D721Med (cell line): ENCODE measurements around the gene SAFB.

Experiments used
- DNase-seq: peaks from one replicate; pipeline ENCODE4 v3.0.0; 2011; ENCODE audit warnings: low spot score; ENCODE audit not compliant: insufficient read length
- FAIRE-seq: peaks from 2 replicates; lab custom pipeline; 2011; peaks lifted over from hg19 to GRCh38; lab: Jason Lieb, UNC
- CTCF ChIP-seq: IDR thresholded peaks from 2 replicates; pipeline ENCODE4 v1.5.1; 2012; ENCODE audit warnings: mild to moderate bottlenecking, control low read depth; ENCODE audit not compliant: insufficient read depth; ENCODE audit errors: missing control alignments

SAFB gene

GRCh38 chr19:5585461-5586299, 37.2 kb upstream of the SAFB start:
- FAIRE-seq (no peak), DNase-seq (no peak)
- no peak for TF ChIP-seq CTCF

GRCh38 chr19:5586300-5587070, 36.4 kb upstream of the SAFB start:
- TF ChIP-seq CTCF: no peak
- DNase-seq: no peak
- FAIRE-seq: no peak

GRCh38 chr19:5587071-5587455, 35.8 kb upstream of the SAFB start:
- no peak for DNase-seq
- TF ChIP-seq CTCF: no peak
- no peak for FAIRE-seq

GRCh38 chr19:5587661-5588060, 35.2 kb upstream of the SAFB start:
- DNase-seq (no peak), FAIRE-seq (no peak)
- TF ChIP-seq CTCF: no peak

DNA sequence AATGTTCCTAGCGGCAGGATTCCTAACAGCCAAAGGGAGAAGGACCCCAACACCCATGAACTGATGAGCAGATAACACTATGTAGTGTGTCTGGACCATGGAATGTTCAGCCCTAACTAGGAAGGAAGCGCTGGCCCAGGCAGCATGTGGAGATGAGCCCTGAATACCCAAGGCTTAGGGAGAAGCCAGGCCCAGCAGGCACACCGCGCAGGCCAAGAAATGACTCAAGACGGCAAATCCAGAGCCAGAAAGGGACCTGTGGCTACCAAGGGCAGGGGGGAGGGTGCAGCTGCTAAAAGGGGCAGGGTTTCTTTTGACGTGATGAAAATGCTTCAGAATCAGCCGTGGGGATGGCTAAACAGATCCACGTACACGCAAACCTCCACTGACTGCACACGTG, 34.4 kb upstream of the SAFB start:
- DNase-seq (no peak), FAIRE-seq (no peak)
- TF ChIP-seq CTCF: no peak

- no peak for DNase-seq
- FAIRE-seq: no peak
- TF ChIP-seq CTCF: no peak
These were observed 33.8 kb upstream of the SAFB start for GRCh38 chr19:5588906-5589676.
